ENCODE measurements around the gene EPOP. TPM values are rescaled to one million over a fixed set of nuclear protein-coding genes. Genes with fewer than 3 reads are reported as not detected.

The EPOP gene
- total RNA-seq, 2 experiments from 2014 or later, result 11.8 to 27.2 TPM

GRCh38 chr17:38705803-38706504 is 31.2 kb upstream of the EPOP start:
- intact Hi-C loops (cut with micrococcal nuclease; ENCODE audit: unreplicated experiment), result loop anchor here (1.0 kb wide), 1 partner anchor 28 kb away; no protein-coding TSS in a partner anchor
- no peak for DNase-seq (ENCODE audit: low spot score)
- ChIA-PET CTCF (ENCODE audit: unreplicated experiment) (interaction anchor here (0.6 to 1.1 kb wide), 2 partner anchors 17 to 122 kb away, joined by 3 to 4 read pairs; no protein-coding TSS in a partner anchor), POLR2A (interaction anchor here (1.7 kb wide), 1 partner anchor 13 kb away, joined by 6 read pairs; no protein-coding TSS in a partner anchor)
- peaks cover 29% of the 10 kb centered on the region for H3K4me1 ChIP-seq (ENCODE audit: insufficient read depth, low read length, poor library complexity, severe bottlenecking)
- H2AFZ ChIP-seq (ENCODE audit: low read length), result no peak overlapping the region
- H3K79me2 ChIP-seq (ENCODE audit: insufficient read depth, low read depth, low read length), result peaks cover 37% of the 10 kb centered on the region
- peak overlapping the region; percentile 90 for H3K4me3 ChIP-seq (ENCODE audit: low read depth, low read length, poor library complexity, severe bottlenecking)
- H3K9me3 ChIP-seq (ENCODE audit: low read length), result no peaks in the 10 kb centered on the region
- peak overlapping the region; percentile 98 for H3K4me2 ChIP-seq (ENCODE audit: low read length)
- no peak for TF ChIP-seq EZH2phosphoT487 (IDR thresholded peaks at IDR 0.05; ENCODE audit: borderline replicate concordance, low read depth, low read length)
- TF ChIP-seq CTCF (conservative IDR thresholded peaks at IDR 0.05; ENCODE audit: low read length), result no peak
- peaks cover 39% of the 10 kb centered on the region for H3K36me3 ChIP-seq (ENCODE audit: insufficient read depth, low read length)
- H3K9me2 ChIP-seq (ENCODE audit: insufficient read depth, low read length), result no peaks in the 10 kb centered on the region
- no TSS peak for BruUV-seq (replicated peaks)
- H3K27ac ChIP-seq (ENCODE audit: low read depth, low read length, poor library complexity, severe bottlenecking), result peak overlapping the region; percentile 62
- H4K20me1 ChIP-seq (ENCODE audit: insufficient read depth, low read length), result peaks cover 12% of the 10 kb centered on the region; the same call in 1 of the 2 replicates

- Histone ChIP-seq H3K27ac (ENCODE audit: low read depth, low read length, poor library complexity, severe bottlenecking) (peak overlapping the region; percentile 62), H4K20me1 (ENCODE audit: insufficient read depth, low read length) (peaks cover 12% of the 10 kb centered on the region; the same call in 1 of the 2 replicates), H3K4me3 (ENCODE audit: low read depth, low read length, poor library complexity, severe bottlenecking) (peak overlapping the region; percentile 90), H3K4me2 (ENCODE audit: low read length) (peak overlapping the region; percentile 98), H2AFZ (ENCODE audit: low read length) (no peak overlapping the region), H3K9me2 (ENCODE audit: insufficient read depth, low read length) (no peaks in the 10 kb centered on the region), H3K36me3 (ENCODE audit: insufficient read depth, low read length) (peaks cover 35% of the 10 kb centered on the region), H3K9me3 (ENCODE audit: low read length) (no peaks in the 10 kb centered on the region), H3K79me2 (ENCODE audit: insufficient read depth, low read depth, low read length) (peaks cover 37% of the 10 kb centered on the region), H3K4me1 (ENCODE audit: insufficient read depth, low read length, poor library complexity, severe bottlenecking) (peaks cover 34% of the 10 kb centered on the region)
- CTCF ChIA-PET (ENCODE audit: unreplicated experiment), result no interaction called here
- no TSS peak for BruUV-seq (replicated peaks)
- no peak for TF ChIP-seq CTCF (conservative IDR thresholded peaks at IDR 0.05; ENCODE audit: low read length)
- no peak for TF ChIP-seq EZH2phosphoT487 (IDR thresholded peaks at IDR 0.05; ENCODE audit: borderline replicate concordance, low read depth, low read length)
- intact Hi-C loops (cut with micrococcal nuclease; ENCODE audit: unreplicated experiment), result loop anchor here (1.0 kb wide), 1 partner anchor 29 kb away; no protein-coding TSS in a partner anchor
- peak; percentile 46 for DNase-seq (ENCODE audit: low spot score)
- POLR2A ChIA-PET, result interaction anchor here (1.0 to 1.7 kb wide), 2 partner anchors 13 to 15 kb away, joined by 3 to 6 read pairs; no protein-coding TSS in a partner anchor
Measured at GRCh38 chr17:38705523-38705802, 30.7 kb upstream of the EPOP start.

Measured in OCI-LY7 (cell line).